Eye (tissue), 1 donor: ENCODE measurements around the gene TRMT11.
A peak's percentile ranks its signal among the peaks of the same experiment; 100 is the strongest.
"Not testable (repeated sequence)": the region's sequence is repeated elsewhere in the genome, so short reads cannot be mapped to it uniquely, and the experiment has no call there.

ENCODE experiments used
- DNase-seq: peaks from one replicate; pipeline ENCODE4 v3.0.0-alpha.2; 2015

Gene TRMT11

GRCh38 chr6:125986301-125987025 is at the start of gene TRMT11:
Gene TRMT11 (plus strand): TSS chr6:125986540. CDS start chr6:125986551, 11 bp downstream.
- DNase-seq, result peak; percentile 96

- DNase-seq, result no peak
Measured at GRCh38 chr6:125939026-125939425, 47.3 kb upstream of the TRMT11 start.

DNA sequence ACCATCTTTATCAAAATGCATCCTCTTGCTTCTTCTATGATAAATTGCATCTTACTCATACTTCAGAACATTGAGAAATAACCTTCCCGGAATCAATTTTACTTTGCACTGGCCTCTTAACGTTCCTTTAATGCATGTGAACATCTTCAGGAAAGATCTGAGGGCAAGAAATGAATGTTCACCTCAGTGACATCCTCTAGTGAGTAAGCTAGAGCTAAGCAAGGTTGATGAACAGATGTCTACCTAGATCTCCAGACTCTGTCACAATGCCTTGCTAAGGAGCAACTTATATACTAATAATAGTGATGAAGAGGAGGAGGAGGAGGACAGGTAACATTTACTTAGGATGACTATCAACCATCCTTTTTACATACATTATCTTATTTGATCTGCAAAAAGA is 46.5 kb upstream of the TRMT11 start:
- DNase-seq, result no peak

GRCh38 chr6:125940247-125941041 is 45.9 kb upstream of the TRMT11 start:
- DNase-seq, result peak; percentile 30

- no peak for DNase-seq
Measured at GRCh38 chr6:125942672-125943527, 43.4 kb upstream of the TRMT11 start.

DNA sequence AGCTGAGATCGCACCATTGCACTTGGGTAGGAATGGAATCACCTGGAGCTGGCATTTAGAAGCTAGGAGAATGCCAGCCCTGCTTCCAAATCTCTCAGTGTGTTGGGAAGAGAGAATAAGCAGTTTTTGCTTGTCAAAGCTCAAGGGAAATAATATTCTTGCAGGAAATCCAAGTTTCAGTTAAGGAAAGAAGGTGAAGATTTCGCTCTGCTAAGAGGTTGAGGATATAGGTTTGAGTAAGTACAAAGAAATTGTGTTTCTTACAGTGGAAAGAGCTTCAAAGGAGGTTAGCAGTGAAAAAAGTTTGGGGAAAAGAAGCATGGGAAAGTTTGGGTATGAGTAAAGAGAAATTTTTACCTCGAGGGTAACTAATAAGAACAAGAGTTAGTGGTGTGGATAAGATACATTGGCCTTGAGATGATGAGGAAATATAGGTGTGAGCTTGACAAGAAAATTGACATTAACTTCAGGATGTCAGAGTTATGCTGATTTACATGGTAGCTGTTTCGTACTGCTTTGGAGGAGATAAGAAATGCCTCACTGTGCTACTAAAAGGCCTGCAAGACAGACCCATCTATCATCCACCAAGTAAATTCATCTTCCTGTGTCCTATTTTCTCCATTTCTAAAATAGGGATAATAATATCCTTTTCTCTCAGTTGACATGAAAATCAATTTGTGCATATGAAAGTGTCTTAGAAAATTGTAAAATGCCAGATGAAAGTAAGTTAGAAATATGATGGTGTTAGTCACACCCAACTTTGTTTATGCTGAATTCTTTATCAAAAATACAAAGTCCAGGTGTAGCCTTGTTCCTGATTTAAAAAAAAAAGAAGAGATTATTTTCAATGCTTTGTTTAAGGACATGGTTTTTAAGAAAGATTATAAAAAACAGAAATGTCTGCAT is 42.6 kb upstream of the TRMT11 start:
- DNase-seq, result no peak

DNA sequence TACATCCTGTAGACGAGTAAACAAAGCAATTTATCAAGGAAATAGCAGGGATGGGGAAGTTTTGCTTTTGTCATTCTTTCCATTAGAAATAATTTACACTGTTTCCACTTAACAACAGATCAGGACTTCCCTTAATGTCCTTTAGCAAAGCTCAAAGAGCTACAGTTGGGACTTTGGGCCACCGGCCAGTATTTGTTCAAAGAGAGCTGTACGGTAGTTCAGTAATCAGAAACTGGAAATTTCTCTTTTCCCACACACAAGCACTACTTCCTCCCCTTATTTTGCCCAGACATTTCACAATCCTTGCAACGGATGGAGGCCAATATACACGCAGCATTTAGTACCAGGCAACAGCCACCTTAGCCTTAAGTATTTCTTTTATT is 41.9 kb upstream of the TRMT11 start:
- no peak for DNase-seq

GRCh38 chr6:125944896-125945295 is 41.4 kb upstream of the TRMT11 start:
- DNase-seq, result no peak

DNA sequence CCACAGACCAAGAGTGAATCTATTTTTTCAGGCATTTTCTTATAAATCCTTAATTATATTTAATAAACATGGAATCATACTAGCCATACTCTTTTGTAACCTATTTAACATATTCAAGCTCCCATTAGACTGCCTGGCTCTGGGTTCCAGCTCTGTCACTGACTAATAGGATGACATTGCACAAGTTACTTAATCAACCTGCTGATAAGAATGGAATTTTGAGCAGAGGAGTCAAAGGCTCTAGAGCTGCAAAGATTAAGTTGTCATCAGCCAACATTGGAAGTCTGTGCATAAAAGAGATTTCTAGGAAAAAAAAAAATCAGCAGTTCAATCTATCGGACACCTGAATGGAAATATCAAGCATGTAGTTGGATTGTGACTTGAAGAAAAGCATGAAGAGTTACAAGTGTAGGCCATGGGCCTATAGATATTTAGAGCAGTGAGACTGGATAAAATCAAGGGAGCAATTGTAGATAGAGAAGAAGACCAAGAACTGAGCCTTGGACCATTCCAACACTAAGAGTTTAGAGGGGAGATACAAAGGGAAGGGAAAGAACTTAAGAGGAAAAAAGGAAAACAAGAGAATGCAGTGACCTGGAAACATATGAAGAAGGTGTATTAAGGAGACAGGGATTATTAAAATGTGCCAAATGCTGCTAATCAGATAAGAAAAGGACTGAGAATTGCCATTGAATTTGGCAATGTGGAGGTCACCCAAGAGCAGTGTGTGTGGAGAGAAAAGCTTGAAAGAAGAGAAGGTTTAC is 40.8 kb upstream of the TRMT11 start:
- no peak for DNase-seq

GRCh38 chr6:125947615-125948014 is 38.7 kb upstream of the TRMT11 start:
- no peak for DNase-seq

DNA sequence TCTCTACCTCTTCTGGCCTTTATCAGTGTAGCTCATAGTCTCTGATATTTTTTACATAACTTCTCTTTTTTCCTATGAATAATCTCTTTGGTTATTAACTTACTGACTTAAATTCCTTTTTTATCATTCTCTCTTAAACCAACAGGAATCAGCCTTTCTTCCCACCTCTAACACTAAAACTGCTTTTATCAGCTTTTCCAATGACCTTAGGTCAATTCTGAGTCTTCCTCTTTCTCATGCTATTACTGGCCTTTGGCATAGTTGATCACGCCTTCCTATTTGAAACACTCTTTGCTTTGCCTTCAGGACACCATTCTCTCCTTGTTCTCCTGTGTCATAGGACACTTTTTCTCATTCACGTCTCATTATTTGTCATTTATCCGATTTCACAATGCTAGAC is 37.9 kb upstream of the TRMT11 start:
- no peak for DNase-seq

DNA sequence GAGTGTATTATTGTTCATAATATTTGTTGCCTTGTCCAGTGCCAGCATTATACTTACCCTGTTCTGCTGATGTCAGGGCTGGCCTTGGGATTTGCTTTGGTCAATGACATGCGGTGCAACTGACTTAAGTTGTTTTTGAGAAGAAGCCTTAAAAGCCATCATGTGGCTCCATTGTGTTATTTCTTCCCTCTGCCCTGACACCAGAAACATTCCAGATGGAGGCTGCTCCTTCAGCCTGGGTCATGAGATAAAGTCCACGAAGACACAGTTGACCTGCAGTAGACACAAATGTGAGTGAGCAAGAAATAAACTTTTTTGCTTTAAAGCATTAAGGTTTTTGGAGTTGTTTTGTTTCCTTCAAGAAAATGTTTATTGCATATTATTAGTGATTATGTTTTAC is 37.3 kb upstream of the TRMT11 start:
- no peak for DNase-seq

GRCh38 chr6:125950293-125950692 is 36.0 kb upstream of the TRMT11 start:
- DNase-seq, result no peak

- DNase-seq, result not testable (repeated sequence)
Measured at GRCh38 chr6:125950716-125951115, 35.6 kb upstream of the TRMT11 start.

DNA sequence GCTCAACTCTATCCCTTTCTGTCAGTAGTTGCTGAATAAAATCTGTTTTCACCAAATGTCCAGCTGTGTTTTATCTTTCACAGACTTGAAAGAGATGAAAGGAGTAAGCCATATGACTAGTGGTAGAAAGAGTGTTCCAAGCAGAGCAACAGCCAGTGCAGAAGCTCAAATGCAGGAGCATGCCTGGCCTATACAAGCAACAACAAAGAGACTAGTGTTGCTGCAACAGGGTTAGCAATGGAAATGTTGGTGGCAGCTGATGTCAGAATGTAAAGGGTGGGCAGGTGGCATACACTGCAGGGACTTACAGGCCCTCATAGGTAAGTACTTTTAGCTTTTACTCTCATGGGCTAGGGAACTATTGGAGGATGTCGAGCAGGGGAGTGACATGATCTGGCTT is 35.0 kb upstream of the TRMT11 start:
- DNase-seq, result no peak

GRCh38 chr6:125952764-125953501 is 33.4 kb upstream of the TRMT11 start:
- DNase-seq, result no peak

DNA sequence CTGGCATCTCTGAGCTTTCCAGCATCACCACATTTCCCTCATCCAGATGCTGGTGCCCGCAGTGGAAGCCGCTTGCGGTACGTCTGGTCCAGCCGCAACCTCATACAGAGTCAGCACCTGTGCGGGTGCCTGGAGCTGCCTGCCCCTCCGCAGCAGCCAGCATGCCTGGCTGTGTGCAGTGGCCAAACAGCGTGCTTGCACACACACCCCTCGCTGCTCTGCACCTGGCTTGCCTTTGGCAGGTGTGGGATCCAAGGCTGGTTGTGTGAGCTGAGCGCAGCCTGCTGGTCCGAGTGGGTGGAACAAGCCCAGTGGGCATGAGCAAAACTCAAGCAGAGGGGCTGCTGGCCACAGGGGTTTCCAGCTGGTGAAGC is 32.9 kb upstream of the TRMT11 start:
- DNase-seq, result no peak

DNA sequence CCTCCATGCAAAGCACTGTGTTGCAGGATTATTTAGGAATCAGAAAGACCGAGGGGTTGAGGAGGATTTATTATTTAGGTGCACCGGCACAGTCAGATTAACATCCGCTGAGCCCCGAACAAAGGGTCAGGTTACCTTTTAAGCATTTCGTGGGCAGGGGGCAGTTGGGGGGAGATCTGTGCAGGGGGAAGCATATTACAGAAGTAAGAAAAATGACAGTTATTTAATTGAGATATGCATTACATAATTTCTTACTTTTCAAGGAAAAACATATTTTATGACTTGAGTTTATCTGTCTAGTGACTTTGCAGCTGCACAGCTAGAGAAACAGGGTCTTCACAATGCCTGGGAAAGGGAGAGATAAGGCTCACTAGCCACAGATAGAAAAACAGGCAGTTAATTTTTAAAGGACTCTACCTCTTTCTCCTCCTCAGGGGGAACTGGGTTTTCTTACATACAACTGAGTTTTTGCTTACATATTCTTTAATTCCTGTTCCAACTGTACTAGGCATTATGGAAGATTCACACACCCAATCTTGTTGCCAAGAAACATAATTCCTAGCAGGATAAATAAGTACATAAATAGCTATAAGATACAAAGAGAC is 31.5 kb upstream of the TRMT11 start:
- no peak for DNase-seq

GRCh38 chr6:125955973-125956372 is 30.4 kb upstream of the TRMT11 start:
- DNase-seq, result no peak
